ENCODE data around the gene ADAMTS19.
"Not testable (repeated sequence)": the region's sequence is repeated elsewhere in the genome, so short reads cannot be mapped to it uniquely, and the experiment has no call there.

The ADAMTS19 gene

DNA sequence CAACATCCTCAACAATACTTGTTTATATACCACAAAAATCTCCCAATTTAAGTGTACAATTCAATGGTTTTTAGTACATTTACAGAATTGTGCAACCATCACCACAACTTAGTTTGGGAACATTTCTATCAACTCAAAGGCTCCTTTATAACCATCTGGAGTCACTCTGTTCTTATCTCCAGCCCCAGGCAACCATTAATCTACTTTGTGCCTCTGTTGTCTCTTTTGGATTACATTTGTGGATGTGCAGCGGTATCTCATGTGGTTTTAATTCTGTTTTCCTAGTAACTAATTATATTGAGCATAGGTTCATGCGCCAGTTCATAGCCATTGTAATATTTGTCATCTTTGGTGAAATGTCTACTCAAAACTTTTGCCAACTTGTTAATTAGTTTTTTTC lies 14.4 kb downstream of the ADAMTS19 start:
- no peak for DNase-seq

DNA sequence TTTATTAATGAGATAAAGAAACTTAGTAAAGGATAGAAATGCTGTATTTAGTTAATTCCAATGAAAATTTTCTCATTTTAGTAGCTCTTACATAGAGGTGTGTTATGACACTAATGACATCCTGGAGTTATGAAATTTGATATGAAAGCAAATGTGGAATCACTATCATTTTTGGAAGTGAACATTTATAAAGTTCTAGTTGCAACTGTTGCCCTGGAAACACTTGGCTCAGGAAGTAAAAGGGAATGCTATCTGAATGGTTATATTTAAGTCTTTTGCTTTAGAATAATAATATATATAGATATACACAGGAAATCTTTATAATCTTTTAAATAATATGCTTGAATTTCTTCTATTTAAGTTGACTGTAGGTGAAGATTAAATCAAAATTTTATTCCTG lies 16.7 kb downstream of the ADAMTS19 start:
- no peak for DNase-seq

DNA sequence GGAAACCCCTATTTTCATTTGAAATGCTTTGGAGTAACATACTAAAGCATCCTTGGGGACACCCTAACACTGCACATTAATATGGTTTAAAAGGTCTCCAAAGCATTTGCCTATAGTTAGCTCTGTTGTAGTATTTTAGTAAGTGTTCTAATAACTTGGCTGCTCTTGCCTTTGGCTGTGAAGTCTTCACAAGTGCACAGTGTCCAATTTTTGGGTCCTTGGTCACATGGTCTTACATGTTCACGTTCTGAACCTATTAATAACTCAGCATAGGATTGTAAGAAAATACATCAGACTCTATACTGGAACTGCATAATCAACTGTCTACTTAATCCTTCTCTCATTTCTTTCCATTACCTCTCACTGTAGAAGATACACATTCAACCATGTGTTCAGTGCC lies 17.4 kb downstream of the ADAMTS19 start:
- DNase-seq, result no peak

DNA sequence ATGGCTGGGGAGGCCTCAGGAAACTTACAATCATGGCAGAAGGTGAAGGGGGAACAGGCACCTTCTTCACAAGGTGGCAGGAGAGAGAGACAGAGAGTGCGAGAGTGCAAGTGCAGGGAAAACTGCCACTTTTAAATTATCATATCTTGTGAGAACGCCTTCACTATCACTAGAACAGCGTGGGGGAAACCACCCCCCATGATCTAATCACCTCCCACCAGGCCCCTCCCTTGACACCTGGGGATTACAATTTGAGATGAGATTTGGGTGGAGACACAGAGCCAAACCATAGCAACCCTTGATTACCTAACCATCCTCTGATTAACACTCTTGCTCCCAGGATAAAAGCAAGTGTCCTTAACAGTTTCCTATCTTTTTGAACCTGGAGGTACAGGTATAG lies 21.1 kb downstream of the ADAMTS19 start:
- no peak for DNase-seq

DNA sequence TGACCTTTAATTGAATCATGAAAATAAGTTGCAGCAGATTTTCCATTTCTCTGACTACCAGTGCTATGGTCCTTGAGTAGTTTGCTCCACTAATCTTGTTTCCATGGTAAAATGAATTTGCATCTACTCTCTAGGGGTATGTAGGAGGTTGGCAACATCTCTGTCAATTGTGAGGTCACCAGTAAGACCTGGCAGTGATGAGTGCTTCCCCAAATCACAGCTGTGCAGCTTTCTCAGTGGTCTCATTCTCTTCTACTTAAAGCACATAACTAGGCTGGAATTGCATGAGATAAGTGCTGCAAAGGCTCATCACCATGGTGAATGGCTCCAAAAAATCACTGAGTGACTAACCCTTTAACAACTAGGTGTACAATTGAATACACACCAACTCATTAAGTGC lies 36.3 kb downstream of the ADAMTS19 start:
- DNase-seq, result no peak

DNA sequence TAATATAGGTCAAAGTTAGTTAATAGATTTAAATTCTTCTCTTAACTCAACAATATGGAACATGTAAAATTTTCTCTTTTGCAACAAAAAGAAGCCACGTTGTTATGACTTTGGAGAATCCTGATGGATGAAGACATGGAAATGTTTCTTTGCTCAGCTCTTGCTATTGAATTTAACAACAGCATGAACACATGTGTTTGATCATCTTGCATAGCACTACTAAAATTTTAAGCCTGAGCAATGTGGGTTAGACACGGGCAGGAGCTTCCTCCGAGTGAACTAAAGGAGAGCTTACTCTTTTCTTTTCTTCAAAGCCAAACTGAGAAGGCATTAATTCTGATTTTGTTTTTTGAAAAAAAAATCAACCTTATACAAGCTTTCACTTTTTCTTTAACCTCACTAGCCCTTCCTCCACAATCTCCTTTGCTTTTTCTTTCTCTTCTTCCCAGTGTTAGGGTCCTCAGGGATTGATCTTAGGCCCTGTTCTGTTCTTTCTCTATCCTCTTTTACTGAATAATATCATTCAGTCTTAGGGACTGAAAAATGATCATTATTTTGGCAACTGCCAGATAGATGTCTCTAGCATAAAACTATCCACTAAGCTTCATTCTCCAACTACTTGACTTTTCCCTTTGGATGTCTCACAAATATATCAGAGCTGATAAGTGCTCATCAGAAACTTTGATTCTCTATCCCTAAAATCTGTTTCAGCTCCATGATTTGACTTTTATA lies 36.9 kb downstream of the ADAMTS19 start:
- no peak for DNase-seq

DNA sequence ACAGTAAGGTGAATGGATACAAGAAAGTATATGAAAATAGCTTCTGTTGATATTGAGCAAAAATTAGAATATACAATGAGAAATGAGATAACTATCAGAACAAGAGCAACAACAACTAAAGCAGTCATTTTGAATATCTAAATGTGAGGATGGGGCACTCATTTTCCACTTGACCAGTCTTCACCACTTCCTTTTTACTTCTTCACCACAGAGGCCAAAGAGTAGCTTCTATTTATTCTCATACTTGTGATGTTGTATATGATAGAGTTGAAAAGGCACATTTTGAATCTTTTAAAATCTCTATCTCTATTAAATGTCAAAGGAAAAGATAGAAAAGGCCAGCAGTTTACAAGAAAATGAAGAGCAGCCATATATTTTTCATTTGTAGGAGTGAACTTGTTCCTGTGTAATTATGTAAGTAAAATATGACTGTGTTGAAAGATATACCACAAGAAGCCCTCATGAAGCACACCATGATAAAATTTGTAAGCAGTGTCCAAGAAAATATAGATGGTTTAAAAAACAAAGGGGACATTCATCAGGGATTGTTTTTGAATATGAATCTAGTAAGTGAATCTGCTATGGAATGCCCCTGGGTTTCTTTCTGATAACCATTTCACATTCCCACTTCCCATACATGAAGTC lies 39.2 kb downstream of the ADAMTS19 start:
- no peak for DNase-seq

DNA sequence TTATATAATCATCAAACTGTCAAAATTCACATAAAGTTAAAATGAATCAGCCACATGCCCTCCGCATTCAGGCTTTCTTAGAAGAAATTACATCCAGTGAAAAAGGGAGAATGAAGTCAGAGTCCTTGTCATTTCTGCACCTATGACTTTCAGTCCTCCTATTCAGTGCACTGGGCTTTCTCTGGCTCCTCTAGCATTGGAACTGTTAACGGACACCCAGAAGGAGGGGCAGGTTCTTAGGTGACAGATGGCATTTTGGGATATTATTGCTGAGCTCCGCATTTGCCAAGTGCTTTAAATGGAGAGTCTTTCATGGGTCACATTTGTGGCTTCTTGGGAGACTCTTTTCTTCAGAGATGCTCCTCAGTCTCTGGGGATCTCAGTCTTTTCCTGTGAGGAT lies 40.0 kb downstream of the ADAMTS19 start:
- DNase-seq, result no peak

DNA sequence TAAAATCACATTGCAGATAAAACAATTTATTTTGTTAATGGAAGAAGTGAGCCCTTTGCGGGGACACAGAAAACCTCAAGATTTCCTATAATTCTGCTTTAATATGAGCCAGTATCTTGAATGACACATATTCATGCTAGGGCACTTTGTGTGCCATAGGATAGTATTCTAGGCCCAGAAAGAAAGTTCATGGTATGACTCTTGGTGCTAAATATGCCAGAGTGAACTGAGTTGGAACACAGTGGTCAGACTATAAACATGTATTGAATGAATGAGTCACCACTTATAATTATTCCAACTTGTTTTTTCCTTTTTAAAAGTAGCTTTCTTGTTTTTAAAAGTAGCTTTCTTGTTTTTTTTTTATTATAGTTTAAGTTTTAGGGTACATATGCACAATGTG lies 46.0 kb downstream of the ADAMTS19 start:
- DNase-seq, result peak; percentile 61

DNA sequence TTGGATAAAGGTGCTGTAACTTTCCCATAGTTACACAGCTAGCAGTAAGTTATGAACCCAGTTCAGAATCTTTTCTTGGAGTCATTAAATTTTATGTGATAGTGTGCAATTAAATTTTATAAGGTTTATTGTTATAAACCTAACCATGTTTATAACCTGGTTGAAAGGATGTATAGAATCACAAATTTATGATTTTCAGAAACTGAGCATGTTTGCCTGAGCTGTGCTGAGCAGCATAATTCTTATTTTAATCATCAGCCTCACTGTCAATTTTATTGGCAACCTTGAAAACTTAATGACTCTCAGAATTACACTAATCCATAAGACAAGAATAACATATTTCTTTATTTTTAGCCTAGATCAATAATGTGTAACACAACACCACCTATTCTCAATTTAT lies 46.9 kb downstream of the ADAMTS19 start:
- no peak for DNase-seq

DNA sequence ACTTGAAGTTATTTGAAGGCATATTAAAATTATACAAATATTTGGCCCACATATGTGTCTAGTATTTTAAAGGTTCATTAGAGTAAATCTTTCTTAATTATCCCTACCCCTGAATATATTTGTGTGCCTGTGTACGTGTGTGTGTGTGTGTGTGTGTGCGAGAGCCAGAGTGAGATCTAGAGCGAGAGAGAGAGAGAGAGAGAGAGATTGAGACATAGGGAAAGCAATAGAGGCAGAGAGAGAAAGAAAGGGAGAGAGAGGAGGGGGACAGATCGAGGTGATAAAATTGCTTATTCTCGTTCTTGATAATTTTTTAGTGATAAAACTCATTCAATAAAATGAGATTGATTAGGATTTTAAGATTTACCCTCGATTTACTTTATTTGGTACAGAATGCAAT lies 47.4 kb downstream of the ADAMTS19 start:
- DNase-seq, result no peak

DNA sequence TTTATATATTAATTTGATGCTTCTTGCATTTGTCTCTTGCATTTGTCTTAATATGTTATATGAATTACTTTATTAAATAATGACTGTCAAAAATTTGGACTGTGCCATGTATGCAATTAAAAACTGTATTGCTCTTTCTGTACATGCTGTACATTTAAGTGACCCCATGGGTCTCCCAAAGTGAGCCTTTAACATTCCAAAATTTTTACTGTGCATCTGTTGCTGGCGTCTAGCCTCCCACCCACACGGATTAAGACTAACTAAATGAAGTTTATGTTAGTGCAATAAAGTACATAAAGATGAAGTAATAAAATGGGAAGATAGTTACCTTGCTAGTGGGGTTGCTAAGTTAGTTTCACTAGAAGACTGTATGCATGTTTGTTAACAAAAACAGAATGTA lies 48.5 kb downstream of the ADAMTS19 start:
- DNase-seq, result no peak

DNA sequence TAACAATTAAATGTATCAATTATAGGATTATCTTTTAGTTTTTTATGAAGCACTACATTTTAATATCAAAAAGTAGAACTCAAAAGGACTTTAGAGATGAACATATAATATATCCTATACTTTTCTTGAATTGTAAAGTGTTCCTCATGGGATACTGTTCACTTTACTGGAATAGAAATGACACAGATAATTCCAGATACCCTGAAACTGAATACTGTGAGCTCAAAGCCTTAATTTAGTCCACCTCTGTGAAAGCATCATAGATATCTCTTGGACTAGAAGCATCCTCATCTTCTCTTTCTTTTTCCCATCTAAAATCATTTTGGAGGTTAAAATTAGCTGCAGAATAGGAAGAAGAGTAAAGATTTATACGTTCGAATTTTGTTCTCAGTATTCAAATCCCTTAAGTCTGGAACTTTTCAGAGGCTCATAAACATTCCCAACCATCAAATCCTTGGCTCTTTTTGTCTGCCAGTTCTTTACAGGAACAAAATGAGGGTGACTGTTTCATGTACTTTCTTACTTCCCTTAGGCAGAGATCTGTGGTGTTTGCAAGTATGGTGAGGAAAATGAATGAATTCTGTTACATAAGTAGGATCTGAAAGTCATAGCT lies 49.4 kb downstream of the ADAMTS19 start:
- DNase-seq, result no peak

DNA sequence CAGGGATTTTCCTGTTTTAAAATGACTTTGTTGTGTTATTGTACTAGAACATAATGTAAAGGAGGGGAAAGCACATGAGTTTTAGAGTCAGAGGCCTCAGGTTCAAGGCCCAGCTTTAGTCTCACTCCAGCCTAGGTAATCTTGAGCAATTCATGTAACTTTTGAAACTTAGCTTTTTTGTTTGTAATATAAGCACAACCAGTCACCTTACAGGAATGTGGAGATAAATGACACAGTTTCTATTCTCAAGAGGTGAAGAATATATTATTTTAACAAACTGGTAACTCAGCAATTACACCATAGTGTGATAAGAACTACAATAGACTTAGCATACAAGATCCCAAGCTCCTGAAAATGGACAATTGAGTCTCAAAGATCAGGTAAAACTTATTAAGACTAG lies 51.2 kb downstream of the ADAMTS19 start:
- peak; percentile 3 for DNase-seq

DNA sequence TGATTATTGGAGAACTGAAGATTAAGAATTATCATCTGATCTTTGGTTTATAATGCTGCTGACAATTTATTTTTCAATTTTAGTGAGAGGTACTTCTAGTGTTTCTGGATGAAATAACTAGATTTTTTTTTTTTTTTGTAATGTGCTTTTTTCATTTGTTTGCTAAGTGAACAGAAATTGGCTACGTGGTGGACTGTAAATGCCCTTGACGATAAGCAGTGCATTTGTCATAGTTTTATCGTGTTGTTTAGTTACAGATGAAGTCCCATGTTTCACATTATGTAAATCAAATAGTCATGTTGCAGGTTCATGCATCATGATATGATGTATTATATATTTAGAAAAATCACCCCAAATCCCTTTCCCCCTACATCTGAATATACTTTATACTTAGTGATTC lies 81.0 kb downstream of the ADAMTS19 start:
- DNase-seq, result no peak

DNA sequence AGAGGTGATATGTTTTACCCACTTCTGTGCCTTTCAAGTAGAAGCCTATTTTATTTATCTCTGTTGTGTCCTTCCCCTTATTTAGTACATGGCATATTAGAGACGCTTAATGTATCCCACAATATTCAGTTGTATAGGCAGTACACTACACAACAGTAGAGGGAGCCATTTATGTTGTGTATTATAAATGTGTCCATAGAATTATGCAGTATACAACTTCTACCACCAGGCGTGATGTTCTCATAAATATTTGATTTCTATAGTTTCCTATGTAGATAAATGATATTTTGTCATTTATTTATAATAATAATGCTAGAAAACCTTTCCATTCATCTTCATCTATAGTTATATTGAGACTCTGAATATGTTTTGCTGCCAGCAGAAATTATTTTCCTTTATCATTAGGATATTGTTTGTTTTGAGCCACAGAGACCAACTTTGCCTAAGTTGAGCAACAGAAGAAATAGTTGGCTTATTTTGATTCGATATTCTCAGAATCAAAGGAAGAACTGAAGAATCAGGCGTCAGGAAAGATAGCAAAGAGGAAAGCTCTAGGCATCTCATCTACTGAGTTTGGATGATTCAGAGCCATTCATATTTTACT lies 81.7 kb downstream of the ADAMTS19 start:
- peak; percentile 32 for DNase-seq

DNA sequence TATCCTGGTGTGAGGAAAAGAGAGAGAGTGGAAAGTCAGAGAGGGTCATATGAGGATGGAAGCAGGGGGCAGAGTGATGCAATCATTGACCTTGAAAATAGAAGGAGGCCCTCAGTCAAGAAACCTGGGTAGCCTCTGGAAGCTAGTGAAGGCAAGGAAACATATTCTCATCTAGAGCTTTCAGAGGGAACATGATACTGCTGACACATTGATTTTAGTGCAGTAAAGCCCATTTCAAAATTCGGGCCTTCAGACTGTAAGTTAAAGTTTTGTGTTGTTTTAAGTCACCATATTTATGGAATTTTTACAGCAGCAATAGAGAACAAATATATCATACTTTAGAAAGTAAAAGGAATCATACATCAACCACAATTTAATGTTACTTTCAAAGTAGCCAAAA lies 87.0 kb downstream of the ADAMTS19 start:
- DNase-seq, result no peak

DNA sequence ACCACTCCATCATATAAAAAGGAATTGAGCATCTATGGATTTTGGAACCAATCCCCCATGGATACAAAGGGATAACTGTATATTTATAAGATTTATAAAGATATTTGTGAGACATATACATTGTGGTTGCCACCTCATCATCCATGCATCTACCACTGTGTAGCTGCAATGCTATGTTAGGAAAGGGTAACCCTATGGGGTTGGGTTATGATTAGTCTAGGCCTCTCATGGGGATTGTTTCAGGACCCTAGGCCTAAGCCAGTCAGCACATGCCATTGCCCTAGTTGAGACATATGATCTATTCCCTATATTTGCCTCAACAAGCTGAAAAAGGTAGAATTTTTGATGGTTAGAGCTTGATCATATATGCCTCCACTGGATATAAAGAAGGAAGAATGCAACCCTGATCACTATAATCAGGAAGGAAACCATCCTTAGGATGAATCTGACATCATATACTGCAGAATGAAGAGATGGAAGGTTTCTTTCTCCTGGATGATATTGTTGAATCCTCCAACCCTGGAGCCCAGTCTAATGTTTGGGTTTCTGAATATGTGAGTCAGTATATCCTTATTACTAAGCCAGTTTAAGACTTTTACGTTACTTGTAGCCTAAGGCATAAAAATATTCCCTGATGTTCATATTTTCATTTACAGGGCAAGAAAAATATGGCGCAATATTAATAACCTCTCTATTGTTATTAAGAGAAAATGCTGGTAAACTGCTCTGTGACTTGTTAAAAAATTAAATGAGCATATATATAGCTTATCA lies 94.2 kb downstream of the ADAMTS19 start:
- peak; percentile 56 for DNase-seq

DNA sequence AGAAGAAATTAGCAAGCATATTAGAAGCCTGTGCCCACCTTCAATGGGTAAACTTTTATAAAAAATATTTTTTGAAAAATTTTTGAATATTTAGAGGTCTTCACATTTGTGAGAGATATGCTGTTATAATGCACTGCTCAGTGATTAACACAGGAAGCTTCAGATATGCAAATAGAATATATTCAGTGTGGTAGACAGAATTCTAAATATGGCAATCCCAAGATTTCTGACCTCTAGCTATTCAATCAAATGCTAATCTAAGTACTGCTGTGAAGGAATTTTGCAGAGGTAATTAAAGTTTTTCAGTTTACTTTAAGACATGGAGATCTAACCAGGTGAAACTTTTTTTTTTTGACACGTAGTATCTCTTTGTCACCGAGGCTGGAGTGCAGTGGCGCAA lies 103.5 kb downstream of the ADAMTS19 start:
- no peak for DNase-seq

DNA sequence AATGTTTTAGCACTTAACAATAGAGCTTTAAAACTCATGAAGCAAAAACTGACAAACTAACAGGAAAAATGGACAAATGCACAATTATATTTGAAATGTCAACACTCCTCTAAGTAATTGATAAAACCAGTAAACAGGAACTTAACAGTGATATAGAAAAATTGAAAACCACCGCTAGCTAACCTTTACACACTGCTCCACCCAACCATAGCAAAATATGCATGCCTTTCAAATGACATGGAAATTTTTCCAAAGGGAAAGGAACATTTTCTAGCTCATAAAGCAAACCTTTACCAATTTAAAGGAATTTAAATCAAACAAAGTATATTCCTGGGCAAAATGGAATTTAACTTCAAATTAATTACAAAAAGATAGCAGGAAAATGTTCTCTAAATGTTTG lies 109.2 kb downstream of the ADAMTS19 start:
- DNase-seq, result no peak

DNA sequence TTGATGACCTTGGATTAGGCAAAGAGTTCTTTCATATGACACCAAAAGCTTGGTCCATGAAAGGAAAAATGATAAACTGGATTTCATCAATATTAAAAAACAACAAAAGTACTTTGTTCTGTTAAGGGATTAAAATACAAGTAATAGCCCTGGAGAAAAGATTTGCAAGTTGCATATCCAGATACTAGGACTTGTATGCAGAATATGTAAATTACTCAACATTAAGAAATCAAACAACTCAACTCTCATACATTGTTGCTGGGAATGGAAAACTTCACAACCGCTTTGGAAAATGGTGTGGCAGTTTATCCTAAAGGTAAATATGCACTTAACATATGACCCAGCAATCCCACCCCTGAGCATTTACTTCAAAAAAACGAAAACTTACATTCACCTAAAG lies 112.0 kb downstream of the ADAMTS19 start:
- DNase-seq, result no peak

DNA sequence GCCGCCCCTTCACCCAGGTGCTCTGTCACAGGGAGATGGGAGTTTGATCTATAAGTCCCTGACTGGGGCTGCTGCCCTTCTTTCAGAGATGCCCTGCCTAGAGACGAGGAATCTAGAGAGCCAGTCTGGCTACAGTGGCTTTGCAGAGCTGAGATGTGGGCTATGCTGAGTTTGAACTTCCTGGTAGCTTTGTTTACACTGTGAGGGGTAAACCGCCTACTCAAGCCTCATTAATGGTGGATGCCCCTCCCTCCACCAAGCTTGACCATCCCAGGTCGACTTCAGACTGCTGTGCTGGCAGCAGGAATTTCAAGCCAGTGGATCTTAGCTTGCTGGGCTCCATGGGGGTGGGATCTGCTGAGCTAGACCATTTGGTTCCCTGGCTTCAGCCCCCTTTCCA lies 124.4 kb downstream of the ADAMTS19 start:
- not testable (repeated sequence) for DNase-seq

DNA sequence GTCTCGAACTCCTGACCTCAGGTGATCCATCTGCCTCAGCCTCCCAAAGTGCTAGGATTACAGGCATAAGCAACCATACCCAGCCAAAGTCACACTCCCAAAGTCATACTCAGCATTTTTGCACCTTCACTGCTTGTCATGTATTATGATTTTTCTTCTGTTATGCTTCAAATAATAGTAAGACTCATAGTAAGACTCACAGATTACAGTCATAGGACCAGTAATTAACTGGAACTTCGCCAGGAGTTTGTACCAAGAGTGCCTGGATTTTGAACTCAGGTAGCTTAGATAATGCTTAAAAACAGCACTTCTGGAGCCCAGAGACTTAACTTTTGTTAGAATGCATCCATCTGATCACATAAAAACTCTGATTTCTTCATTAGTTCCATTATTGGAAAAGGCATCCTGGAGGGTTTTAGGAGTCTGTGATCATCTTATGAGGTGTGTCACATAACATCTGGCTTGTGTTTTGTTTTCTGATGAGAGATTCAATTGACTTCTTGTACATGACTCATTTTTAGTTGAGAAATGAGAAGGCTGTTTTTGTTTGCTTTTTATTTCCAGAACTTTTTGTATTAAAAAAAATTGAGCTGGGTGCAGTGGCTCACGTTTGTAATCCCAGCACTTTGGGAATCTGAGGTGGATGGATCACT lies 131.5 kb downstream of the ADAMTS19 start:
- DNase-seq, result no peak
